Tibial nerve (tissue), 4 donors: ENCODE data around the gene HINT1. TPM values are rescaled to one million over a fixed set of nuclear protein-coding genes. Genes with fewer than 3 reads are reported as not detected.

Source experiments
- DNase-seq, 2 donors: peaks; one replicate each; pipeline ENCODE4 v3.0.0-alpha.2; 2019; ENCODE audit warnings: low spot score in 2 of 2
- H3K27ac ChIP-seq, 4 donors: fragments of 200-600 bp; sonication (generic) in 3 of 4; one replicate each; pipeline ENCODE4 v1.5.1; 2017 to 2019; ENCODE audit warnings: mild to moderate bottlenecking in 1 of 4
- H3K27me3 ChIP-seq, 2 donors: fragments of 200-600 bp; sonication (generic) in 1 of 2; one replicate each; pipeline versions ENCODE4 v1.5.1 to v1.6.0; 2017 to 2019
- H3K36me3 ChIP-seq, 3 donors: fragments of 200-600 bp; sonication (generic); one replicate each; pipeline ENCODE4 v1.5.1; 2018 to 2019
- H3K4me1 ChIP-seq, 4 donors: fragments of 200-600 bp; sonication (generic) in 3 of 4; one replicate each; pipeline ENCODE4 v1.5.1; 2017 to 2019
- H3K4me3 ChIP-seq, 4 donors: fragments of 200-600 bp; sonication (generic) in 3 of 4; one replicate each; pipeline ENCODE4 v1.5.1; 2017 to 2019; ENCODE audit warnings: mild to moderate bottlenecking in 1 of 4, moderate library complexity in 1 of 4
- H3K9me3 ChIP-seq, 4 donors: fragments of 200-600 bp; sonication (generic) in 3 of 4; one replicate each; pipeline ENCODE4 v1.5.1; 2017 to 2019
- CTCF ChIP-seq, 5 experiments: fragments of 200-600 bp in 3 of 5; fragments of 450-650 bp in 2 of 5; sonication (generic) in 3 of 5; IDR thresholded peaks; one replicate each; pipeline ENCODE4 v1.5.1; 2016 to 2019; ENCODE audit warnings: antibody characterized with exemption in 5 of 5, mild to moderate bottlenecking in 3 of 5, moderate library complexity in 2 of 5
- EP300 ChIP-seq, 2 donors: sonication (generic); formaldehyde crosslinking; IDR thresholded peaks; one replicate each; pipeline ENCODE4 v1.6.1; 2017; ENCODE audit warnings: antibody characterized with exemption in 2 of 2, mild to moderate bottlenecking in 1 of 2
- POLR2A ChIP-seq, 2 donors: fragments of 450-650 bp; IDR thresholded peaks; one replicate each; pipeline ENCODE4 v1.6.1; 2017; ENCODE audit warnings: antibody characterized with exemption in 2 of 2, mild to moderate bottlenecking in 2 of 2, moderate library complexity in 2 of 2
- WGBS, 2 donors: methylation state at CpG; one replicate each; pipeline ENCODE4 v1.1.5; 2018; 5-methylcytosine and 5-hydroxymethylcytosine counted together
- total RNA-seq, 4 donors: library from RNA; depleted of rRNA; stranded (reverse); fragments of >200 nt; gene quantifications; one replicate each; pipeline ENCODE4 v1.1.0, GENCODE V29; 2016

The HINT1 gene
- total RNA-seq, 4 donors from 2014 or later: 130 to 160 (median 153) TPM

GRCh38 chr5:131112424-131112823, 52.6 kb downstream of the HINT1 start:
- Histone ChIP-seq H3K36me3 (no peaks in the 10 kb centered on the region), H3K9me3 (no peaks in the 10 kb centered on the region), H3K4me1 (peaks cover 0 to 7% (median 0%) of the 10 kb centered on the region in 4 donors), H3K4me3 (no peak overlapping the region), H3K27me3 (no peaks in the 10 kb centered on the region), H3K27ac (no peak overlapping the region)
- no peak for TF ChIP-seq EP300 (IDR thresholded peaks at IDR 0.05)
- TF ChIP-seq POLR2A (IDR thresholded peaks at IDR 0.05): no peak
- TF ChIP-seq CTCF (IDR thresholded peaks at IDR 0.05): no peak
- 84 to 86% methylated on average over 13 of the region's 13 CpGs for WGBS, 2 donors
- no peak for DNase-seq

GRCh38 chr5:131110256-131110594, 54.8 kb downstream of the HINT1 start:
- no peak overlapping the region for H3K27ac ChIP-seq
- H3K4me3 ChIP-seq: no peak overlapping the region
- WGBS, 2 donors: 29 to 33% methylated on average over 5 of the region's 5 CpGs
- no peaks in the 10 kb centered on the region for H3K36me3 ChIP-seq
- H3K9me3 ChIP-seq: no peaks in the 10 kb centered on the region
- TF ChIP-seq CTCF (IDR thresholded peaks at IDR 0.05) (no peak), EP300 (IDR thresholded peaks at IDR 0.05) (no peak), POLR2A (IDR thresholded peaks at IDR 0.05) (no peak)
- H3K4me1 ChIP-seq: peaks cover 0 to 7% (median 0%) of the 10 kb centered on the region in 4 donors
- DNase-seq: no peak
- H3K27me3 ChIP-seq: no peaks in the 10 kb centered on the region

- peaks cover 0 to 7% (median 0%) of the 10 kb centered on the region in 4 donors for H3K4me1 ChIP-seq
- WGBS, 2 donors: 43 to 44% methylated on average over 2 of the region's 2 CpGs
- no peak overlapping the region for H3K4me3 ChIP-seq
- DNase-seq: peak in 1 of 2 donors; percentile 66
- no peaks in the 10 kb centered on the region for H3K9me3 ChIP-seq
- TF ChIP-seq EP300 (IDR thresholded peaks at IDR 0.05): no peak
- TF ChIP-seq POLR2A (IDR thresholded peaks at IDR 0.05): no peak
- TF ChIP-seq CTCF (IDR thresholded peaks at IDR 0.05): peak; percentile 57 to 79 (median 72)
- H3K36me3 ChIP-seq: no peaks in the 10 kb centered on the region
- H3K27ac ChIP-seq: no peak overlapping the region
- H3K27me3 ChIP-seq: no peaks in the 10 kb centered on the region
These were observed 55.4 kb downstream of the HINT1 start for GRCh38 chr5:131109540-131110255.

Other genes starting within 250 kb of the HINT1 start
- gene LYRM7, start 5.7 kb upstream of the HINT1 start, total RNA-seq: 10 to 100 TPM in 1 of 4 donors, 1 to 10 TPM in 3; 6.3 to 10.1 (median 8.3) TPM
- gene CDC42SE2, start 98.8 kb upstream of the HINT1 start, total RNA-seq: 10 to 100 TPM; 23.1 to 31.8 (median 28.0) TPM